ENCODE data around the gene LMBRD2. TPM values are rescaled to one million over a fixed set of nuclear protein-coding genes. Genes with fewer than 3 reads are reported as not detected.

LMBRD2 gene
- total and polyA plus RNA-seq, 2 donors (not counting 3 experiments of a cell fraction or from before 2014, with no cell fraction given) = 1.2 to 5.2 TPM

- intact Hi-C loops (cut with micrococcal nuclease) = no loop called here
- no peak overlapping the region for H3K9ac ChIP-seq (replicated peaks; ENCODE audit: extremely low read depth, insufficient read depth, low read length)
- no peaks in the 10 kb centered on the region for H3K4me1 ChIP-seq (ENCODE audit: control insufficient read depth, extremely low read depth, insufficient read depth, low read length)
- no peak overlapping the region for H3K27ac ChIP-seq (ENCODE audit: insufficient read depth, low read depth, low read length)
- ChIA-PET CTCF (interaction anchor here (2.9 kb wide), 1 partner anchor 18 kb away, joined by 13 read pairs; no protein-coding TSS in a partner anchor), POLR2A (no interaction called here)
- no peak overlapping the region for H3K4me3 ChIP-seq (replicated peaks in 1 of 3; ENCODE audit: insufficient read depth in 1 of 3, low read depth in 1 of 3, low read length in 3 of 3)
- BruUV-seq (replicated peaks) = no TSS peak
- H4K20me1 ChIP-seq (replicated peaks; ENCODE audit: control insufficient read depth, extremely low read depth, insufficient read depth, low read length) = no peaks in the 10 kb centered on the region
- no peaks in the 10 kb centered on the region for H3K27me3 ChIP-seq (ENCODE audit: control insufficient read depth in 2 of 2, insufficient read depth in 2 of 2, low read length in 2 of 2)
- H2AFZ ChIP-seq (ENCODE audit: low read depth, low read length) = no peak overlapping the region
- no peaks in the 10 kb centered on the region for H3K79me2 ChIP-seq (ENCODE audit: control insufficient read depth, insufficient read depth, low read length)
- DNase-seq (ENCODE audit: low read depth, low spot score) (no peak), FAIRE-seq (no peak)
- no peak overlapping the region for H3K4me2 ChIP-seq (ENCODE audit: insufficient read depth, low read length)
- no peaks in the 10 kb centered on the region for H3K9me1 ChIP-seq (replicated peaks; ENCODE audit: control insufficient read depth, extremely low read depth, insufficient read depth, low read length)
- H3K36me3 ChIP-seq (ENCODE audit: control insufficient read depth in 2 of 2, extremely low read depth in 1 of 2, insufficient read depth in 2 of 2, low read length in 2 of 2) = no peaks in the 10 kb centered on the region
- H3K9me3 ChIP-seq (replicated peaks; ENCODE audit: control insufficient read depth, insufficient read depth, low read length) = no peaks in the 10 kb centered on the region
- dilution Hi-C loops (cut with MboI; ENCODE audit: extremely low pct_ligation_motif_present, low sequenced_read_pairs) = no loop called here
- TF ChIP-seq POLR2A (IDR thresholded peaks at IDR 0.05; ENCODE audit: low read depth, low read length) (no peak), GATA2 (IDR thresholded peaks at IDR 0.05; ENCODE audit: insufficient read depth, insufficient read length, low read depth, low read length) (no peak), MAX (IDR thresholded peaks at IDR 0.05; ENCODE audit: insufficient read depth, insufficient read length) (no peak), POLR2AphosphoS5 (IDR thresholded peaks at IDR 0.05; ENCODE audit: insufficient read depth, low read depth, low read length) (no peak), JUN (IDR thresholded peaks at IDR 0.05; ENCODE audit: borderline replicate concordance, insufficient read depth, insufficient read length, low read depth) (no peak), EZH2 (IDR thresholded peaks at IDR 0.05; ENCODE audit: borderline replicate concordance, low read depth, low read length, severe bottlenecking) (no peak), MYC (IDR thresholded peaks at IDR 0.05; ENCODE audit: low read depth, low read length) (no peak), FOS (IDR thresholded peaks at IDR 0.05; ENCODE audit: borderline replicate concordance, insufficient read depth, low read length) (no peak)
- TF ChIP-seq, protein P1, sequence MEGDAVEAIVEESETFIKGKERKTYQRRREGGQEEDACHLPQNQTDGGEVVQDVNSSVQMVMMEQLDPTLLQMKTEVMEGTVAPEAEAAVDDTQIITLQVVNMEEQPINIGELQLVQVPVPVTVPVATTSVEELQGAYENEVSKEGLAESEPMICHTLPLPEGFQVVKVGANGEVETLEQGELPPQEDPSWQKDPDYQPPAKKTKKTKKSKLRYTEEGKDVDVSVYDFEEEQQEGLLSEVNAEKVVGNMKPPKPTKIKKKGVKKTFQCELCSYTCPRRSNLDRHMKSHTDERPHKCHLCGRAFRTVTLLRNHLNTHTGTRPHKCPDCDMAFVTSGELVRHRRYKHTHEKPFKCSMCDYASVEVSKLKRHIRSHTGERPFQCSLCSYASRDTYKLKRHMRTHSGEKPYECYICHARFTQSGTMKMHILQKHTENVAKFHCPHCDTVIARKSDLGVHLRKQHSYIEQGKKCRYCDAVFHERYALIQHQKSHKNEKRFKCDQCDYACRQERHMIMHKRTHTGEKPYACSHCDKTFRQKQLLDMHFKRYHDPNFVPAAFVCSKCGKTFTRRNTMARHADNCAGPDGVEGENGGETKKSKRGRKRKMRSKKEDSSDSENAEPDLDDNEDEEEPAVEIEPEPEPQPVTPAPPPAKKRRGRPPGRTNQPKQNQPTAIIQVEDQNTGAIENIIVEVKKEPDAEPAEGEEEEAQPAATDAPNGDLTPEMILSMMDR (IDR thresholded peaks at IDR 0.05; ENCODE audit: extremely low read depth in 1 of 2, insufficient read depth in 1 of 2, low read depth in 1 of 2, low read length in 2 of 2) = no peak
These were observed 55.2 kb downstream of the LMBRD2 start for GRCh38 chr5:36096486-36096885.

Data from endothelial cell of umbilical vein (primary cell).